GM18951 (cell line): ENCODE results near the gene CDH15.

Source experiments
- POLR2A ChIP-seq: IDR thresholded peaks from 4 replicates; pipeline ENCODE4 v1.6.1; 2011; ENCODE audit warnings: mild to moderate bottlenecking; ENCODE audit not compliant: insufficient read length, insufficient read depth; ENCODE audit errors: extremely low read depth
- in situ Hi-C: fragments of 300-500 bp; cut with MboI; formaldehyde crosslinking; loops from one replicate; pipeline ENCODE4 v1.12.0; 2022; ENCODE audit warnings: low sequenced_read_pairs, mixed read lengths, inconsistent platforms; ENCODE audit not compliant: unreplicated experiment

CDH15 gene

DNA sequence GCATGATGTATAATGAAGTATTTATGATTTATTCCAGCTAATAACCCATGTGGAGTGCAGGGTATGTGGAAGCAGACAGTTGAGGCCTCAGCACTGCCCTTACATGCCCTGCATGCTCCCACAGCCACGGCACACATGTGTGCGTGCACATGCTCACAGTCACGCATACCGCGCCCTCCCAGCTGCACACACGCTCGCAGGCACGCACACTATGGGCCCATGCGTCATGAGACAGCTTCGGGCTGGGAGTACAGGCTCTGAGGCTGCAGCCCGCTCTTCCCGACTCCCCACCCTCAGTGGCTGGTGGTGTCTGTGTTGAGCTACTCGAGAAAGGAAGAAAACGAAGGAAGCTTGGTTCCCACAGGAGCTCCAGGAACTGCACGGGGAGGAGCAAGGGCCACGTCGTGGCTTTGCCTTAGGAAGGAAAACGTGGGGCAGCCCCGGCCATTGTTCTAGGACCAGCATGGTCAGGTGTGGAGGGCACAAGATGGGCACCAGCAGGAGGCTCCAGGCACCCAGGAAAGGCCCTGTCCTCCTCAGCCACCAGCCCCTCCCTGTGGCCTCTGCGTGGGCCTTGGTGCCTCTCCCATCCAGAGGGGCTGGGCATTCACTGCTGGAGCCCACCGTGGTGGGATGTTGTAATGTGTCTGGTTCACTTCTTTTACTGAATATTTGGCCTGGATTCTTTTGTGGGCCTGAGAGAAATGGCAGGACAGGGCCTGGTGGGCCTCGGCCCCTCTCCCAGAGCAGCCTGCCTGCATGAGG lies 27.5 kb upstream of the CDH15 start:
- TF ChIP-seq POLR2A = no peak

GRCh38 chr16:89144681-89145080 lies 26.9 kb upstream of the CDH15 start:
- no peak for TF ChIP-seq POLR2A
- in situ Hi-C loops = no loop called here

More for the DNA sequence above, 27.5 kb upstream of the CDH15 start:
- in situ Hi-C loops = no loop called here

GRCh38 chr16:89145406-89146161 lies 26.0 kb upstream of the CDH15 start:
- TF ChIP-seq POLR2A = no peak
- in situ Hi-C loops = no loop called here

GRCh38 chr16:89146211-89147005 lies 25.1 kb upstream of the CDH15 start:
- in situ Hi-C loops = no loop called here
- TF ChIP-seq POLR2A = no peak

DNA sequence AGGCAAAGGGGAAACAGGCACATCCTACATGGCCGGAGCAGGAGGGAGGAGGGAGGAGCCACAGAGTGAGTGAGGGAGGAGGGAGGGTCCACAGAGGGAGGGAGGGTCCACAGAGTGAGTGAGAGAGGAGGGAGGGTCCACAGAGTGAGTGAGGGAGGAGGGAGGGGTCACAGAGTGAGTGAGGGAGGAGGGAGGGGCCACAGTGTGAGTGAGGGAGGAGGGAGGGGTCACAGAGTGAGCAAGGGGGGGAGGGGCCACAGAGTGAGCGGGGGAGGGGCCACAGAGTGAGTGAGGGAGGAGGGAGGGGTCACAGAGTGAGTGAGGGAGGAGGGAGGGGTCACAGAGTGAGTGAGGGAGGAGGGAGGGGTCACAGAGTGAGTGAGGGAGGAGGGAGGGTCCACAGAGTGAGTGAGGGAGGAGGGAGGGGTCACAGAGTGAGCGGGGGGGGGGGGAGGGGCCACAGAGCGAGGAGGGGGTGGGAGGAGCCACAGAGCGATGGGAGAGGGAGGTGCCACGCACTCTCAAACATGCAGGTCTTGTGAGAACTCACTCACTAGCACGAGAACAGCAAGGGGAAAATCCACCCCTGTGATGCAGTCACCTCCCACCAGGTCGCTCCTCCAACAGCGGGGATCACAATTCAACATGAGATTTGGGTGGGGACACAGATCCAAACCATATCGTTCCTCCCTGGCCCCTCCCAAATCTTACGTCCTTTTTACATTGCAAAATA lies 24.3 kb upstream of the CDH15 start:
- no peak for TF ChIP-seq POLR2A
- in situ Hi-C loops = no loop called here

DNA sequence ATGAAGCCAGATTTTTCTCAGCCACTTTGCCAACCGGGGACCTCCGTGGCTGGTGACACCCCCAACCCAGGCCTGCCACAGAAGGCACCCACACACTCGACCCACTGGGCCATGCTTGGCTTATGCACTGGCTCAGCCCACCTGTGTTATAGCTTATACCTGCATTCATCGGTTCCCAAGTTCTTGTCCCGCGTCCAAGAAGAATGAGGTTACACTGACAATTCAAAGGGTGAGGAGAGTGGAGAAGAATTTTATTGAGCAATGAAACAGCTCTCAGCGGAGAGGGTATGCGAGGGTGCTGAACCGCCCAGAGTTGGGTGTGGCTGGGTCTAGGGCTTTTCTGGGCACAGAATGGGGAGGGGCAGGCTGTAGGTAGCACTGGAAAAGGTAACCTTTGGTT lies 22.2 kb upstream of the CDH15 start:
- no peak for TF ChIP-seq POLR2A
- in situ Hi-C loops = no loop called here

- in situ Hi-C loops = loop anchor here (25.0 kb wide), 1 partner anchor 213 kb away; no protein-coding TSS in a partner anchor
- TF ChIP-seq POLR2A = no peak
These were observed 21.3 kb upstream of the CDH15 start for GRCh38 chr16:89150090-89150835.

DNA sequence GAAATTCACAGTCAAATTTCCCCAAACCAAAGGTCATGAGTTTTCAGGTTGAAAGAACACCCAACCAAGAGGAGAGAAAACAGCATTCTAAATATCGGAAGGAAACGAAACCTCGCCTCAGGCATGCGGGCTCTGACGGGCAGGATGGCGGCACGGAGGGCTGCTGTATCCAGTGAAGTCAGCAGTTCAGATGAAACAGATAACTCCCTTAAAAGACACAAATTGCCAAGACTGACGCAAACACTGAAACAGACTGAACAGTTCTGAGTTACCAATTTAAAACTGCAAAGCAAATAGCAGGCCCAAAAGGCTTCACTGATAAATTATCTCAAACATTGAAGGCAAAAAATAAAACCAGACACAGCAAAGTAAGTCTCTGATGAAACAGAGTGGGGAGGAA lies 20.6 kb upstream of the CDH15 start:
- in situ Hi-C loops = loop anchor here (25.0 kb wide), 1 partner anchor 214 kb away; no protein-coding TSS in a partner anchor
- no peak for TF ChIP-seq POLR2A

- no peak for TF ChIP-seq POLR2A
- in situ Hi-C loops = loop anchor here (25.0 kb wide), 1 partner anchor 216 kb away; no protein-coding TSS in a partner anchor
These were observed 18.5 kb upstream of the CDH15 start for GRCh38 chr16:89152831-89153700.

GRCh38 chr16:89153848-89154271 lies 17.7 kb upstream of the CDH15 start:
- TF ChIP-seq POLR2A = no peak
- in situ Hi-C loops = loop anchor here (25.0 kb wide), 1 partner anchor 217 kb away; no protein-coding TSS in a partner anchor
